GM23338 (cell line): Measurements from ENCODE around the gene CNTNAP2. TPM values are rescaled to one million over a fixed set of nuclear protein-coding genes. Genes with fewer than 3 reads are reported as not detected.
"Not testable (repeated sequence)": the region's sequence is repeated elsewhere in the genome, so short reads cannot be mapped to it uniquely, and the experiment has no call there.

Experiments
- ATAC-seq: fragments of 200-7000 bp; cut with Tn5 transposase; 3 replicates; pipeline ENCODE4 v1.9.1; 2020
- DNase-seq: peaks from one replicate; pipeline ENCODE4 v3.0.0-alpha.2; 2015; ENCODE audit warnings: low spot score
- H2AFZ ChIP-seq: fragments of 200-600 bp; sonication (generic); 2 replicates; pipeline ENCODE4 v1.8.0; 2016; ENCODE audit warnings: antibody characterized with exemption, mild to moderate bottlenecking, moderate library complexity
- H3F3A ChIP-seq: fragments of 200-600 bp; sonication (generic); replicated peaks from 2 replicates; pipeline ENCODE4 v1.8.0; 2017; ENCODE audit warnings: antibody characterized with exemption, mixed run types, low read depth
- H3K27ac ChIP-seq: fragments of 200-600 bp; sonication (generic); 2 replicates; pipeline ENCODE4 v1.6.1; 2016; ENCODE audit warnings: low read depth
- H3K27me3 ChIP-seq: fragments of 200-600 bp; sonication (generic); 2 replicates; pipeline ENCODE4 v1.8.0; 2016; ENCODE audit warnings: mild to moderate bottlenecking, mixed run types, moderate library complexity; ENCODE audit not compliant: insufficient read depth
- H3K36me3 ChIP-seq: fragments of 200-600 bp; sonication (generic); 2 replicates; pipeline ENCODE4 v1.8.0; 2016; ENCODE audit warnings: mild to moderate bottlenecking; ENCODE audit not compliant: insufficient read depth
- H3K4me1 ChIP-seq: fragments of 200-600 bp; sonication (generic); 2 replicates; pipeline ENCODE4 v1.8.0; 2016; ENCODE audit warnings: mild to moderate bottlenecking, moderate library complexity; ENCODE audit not compliant: insufficient read depth
- H3K4me2 ChIP-seq: fragments of 200-600 bp; sonication (generic); 2 replicates; pipeline ENCODE4 v1.7.1; 2017; ENCODE audit warnings: mixed run types
- H3K4me3 ChIP-seq: fragments of 200-600 bp; sonication (generic); 2 replicates; pipeline ENCODE4 v1.6.1; 2016; ENCODE audit warnings: mixed run types
- H3K79me2 ChIP-seq: fragments of 200-600 bp; sonication (generic); replicated peaks from 2 replicates; pipeline ENCODE4 v1.8.0; 2017; ENCODE audit warnings: mild to moderate bottlenecking; ENCODE audit not compliant: insufficient read depth
- H3K9me2 ChIP-seq: fragments of 200-600 bp; sonication (generic); 2 replicates; pipeline ENCODE4 v1.8.0; 2017; ENCODE audit not compliant: insufficient read depth
- H4K20me1 ChIP-seq: fragments of 200-600 bp; sonication (generic); replicated peaks from 2 replicates; pipeline ENCODE4 v1.8.0; 2017; ENCODE audit warnings: mild to moderate bottlenecking; ENCODE audit not compliant: insufficient read depth
- H3K27ac Mint-ChIP-seq: 2 replicates; pipeline ENCODE4 v1.8.0; 2020; ENCODE audit warnings: inconsistent platforms, mild to moderate bottlenecking, moderate library complexity, mixed read lengths
- H3K27me3 Mint-ChIP-seq: 3 replicates; pipeline ENCODE4 v1.8.0; 2022; ENCODE audit warnings: low read depth, mild to moderate bottlenecking, moderate library complexity, mixed read lengths, inconsistent platforms; ENCODE audit not compliant: insufficient read depth, poor library complexity
- H3K36me3 Mint-ChIP-seq: 3 replicates; pipeline ENCODE4 v1.8.0; 2021; ENCODE audit warnings: low read depth, mild to moderate bottlenecking, inconsistent platforms, moderate library complexity, mixed read lengths
- H3K4me1 Mint-ChIP-seq: 3 replicates; pipeline ENCODE4 v1.8.0; 2020; ENCODE audit warnings: mild to moderate bottlenecking, inconsistent platforms, mixed read lengths
- H3K4me3 Mint-ChIP-seq: 3 replicates; pipeline ENCODE4 v1.8.0; 2021; ENCODE audit warnings: moderate library complexity, mild to moderate bottlenecking, inconsistent platforms, mixed read lengths
- H3K9me3 Mint-ChIP-seq: 3 replicates; pipeline ENCODE4 v1.8.0; 2020; ENCODE audit warnings: moderate library complexity, mild to moderate bottlenecking, inconsistent platforms, mixed read lengths
- EZH2phosphoT487 ChIP-seq: fragments of 200-600 bp; sonication (generic); IDR thresholded peaks from one replicate; pipeline ENCODE4 v1.8.1; 2018; ENCODE audit warnings: antibody characterized with exemption; ENCODE audit not compliant: unreplicated experiment
- NANOG ChIP-seq: IDR thresholded peaks from 2 replicates; pipeline ENCODE4 v1.6.1; 2016; ENCODE audit warnings: antibody characterized with exemption, borderline replicate concordance
- POLR2AphosphoS5 ChIP-seq: IDR thresholded peaks from 2 replicates; pipeline ENCODE4 v1.6.1; 2016; ENCODE audit warnings: antibody characterized with exemption, low read depth
- STAT1 ChIP-seq: IDR thresholded peaks from one replicate; pipeline ENCODE4 v1.6.1; 2016; ENCODE audit warnings: antibody characterized with exemption; ENCODE audit not compliant: unreplicated experiment
- polyA plus RNA-seq: library from polyadenylated mRNA; unstranded; fragments of >200 nt; fragmentation: Nextera tagmentation; extraction: Ambion mirVana; gene quantifications from 2 replicates; pipeline ENCODE4 v1.2.1, GENCODE V29; 2016
- total RNA-seq: library from RNA; depleted of rRNA; stranded (reverse); fragments of >200 nt; shearing (Covaris generic); gene quantifications from 2 replicates; pipeline ENCODE4 v1.2.3, GENCODE V29; 2014
- TF ChIP-seq, protein P1 (sequence below): IDR thresholded peaks from one replicate; pipeline ENCODE4 v1.6.1; 2018; ENCODE audit warnings: antibody characterized with exemption; ENCODE audit not compliant: unreplicated experiment
- TF ChIP-seq, protein P2 (sequence below): IDR thresholded peaks from 2 replicates; pipeline ENCODE4 v1.6.1; 2016; ENCODE audit warnings: antibody characterized with exemption

CNTNAP2 gene
- total and polyA plus RNA-seq, 2 experiments from 2014 or later, result 38.2 to 61.3 TPM

- TF ChIP-seq, protein P1, sequence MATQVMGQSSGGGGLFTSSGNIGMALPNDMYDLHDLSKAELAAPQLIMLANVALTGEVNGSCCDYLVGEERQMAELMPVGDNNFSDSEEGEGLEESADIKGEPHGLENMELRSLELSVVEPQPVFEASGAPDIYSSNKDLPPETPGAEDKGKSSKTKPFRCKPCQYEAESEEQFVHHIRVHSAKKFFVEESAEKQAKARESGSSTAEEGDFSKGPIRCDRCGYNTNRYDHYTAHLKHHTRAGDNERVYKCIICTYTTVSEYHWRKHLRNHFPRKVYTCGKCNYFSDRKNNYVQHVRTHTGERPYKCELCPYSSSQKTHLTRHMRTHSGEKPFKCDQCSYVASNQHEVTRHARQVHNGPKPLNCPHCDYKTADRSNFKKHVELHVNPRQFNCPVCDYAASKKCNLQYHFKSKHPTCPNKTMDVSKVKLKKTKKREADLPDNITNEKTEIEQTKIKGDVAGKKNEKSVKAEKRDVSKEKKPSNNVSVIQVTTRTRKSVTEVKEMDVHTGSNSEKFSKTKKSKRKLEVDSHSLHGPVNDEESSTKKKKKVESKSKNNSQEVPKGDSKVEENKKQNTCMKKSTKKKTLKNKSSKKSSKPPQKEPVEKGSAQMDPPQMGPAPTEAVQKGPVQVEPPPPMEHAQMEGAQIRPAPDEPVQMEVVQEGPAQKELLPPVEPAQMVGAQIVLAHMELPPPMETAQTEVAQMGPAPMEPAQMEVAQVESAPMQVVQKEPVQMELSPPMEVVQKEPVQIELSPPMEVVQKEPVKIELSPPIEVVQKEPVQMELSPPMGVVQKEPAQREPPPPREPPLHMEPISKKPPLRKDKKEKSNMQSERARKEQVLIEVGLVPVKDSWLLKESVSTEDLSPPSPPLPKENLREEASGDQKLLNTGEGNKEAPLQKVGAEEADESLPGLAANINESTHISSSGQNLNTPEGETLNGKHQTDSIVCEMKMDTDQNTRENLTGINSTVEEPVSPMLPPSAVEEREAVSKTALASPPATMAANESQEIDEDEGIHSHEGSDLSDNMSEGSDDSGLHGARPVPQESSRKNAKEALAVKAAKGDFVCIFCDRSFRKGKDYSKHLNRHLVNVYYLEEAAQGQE, result no peak
- TF ChIP-seq STAT1, result no peak
These were observed 1614.7 kb downstream of the CNTNAP2 start (continued) for GRCh38 chr7:147731311-147731710.

DNA sequence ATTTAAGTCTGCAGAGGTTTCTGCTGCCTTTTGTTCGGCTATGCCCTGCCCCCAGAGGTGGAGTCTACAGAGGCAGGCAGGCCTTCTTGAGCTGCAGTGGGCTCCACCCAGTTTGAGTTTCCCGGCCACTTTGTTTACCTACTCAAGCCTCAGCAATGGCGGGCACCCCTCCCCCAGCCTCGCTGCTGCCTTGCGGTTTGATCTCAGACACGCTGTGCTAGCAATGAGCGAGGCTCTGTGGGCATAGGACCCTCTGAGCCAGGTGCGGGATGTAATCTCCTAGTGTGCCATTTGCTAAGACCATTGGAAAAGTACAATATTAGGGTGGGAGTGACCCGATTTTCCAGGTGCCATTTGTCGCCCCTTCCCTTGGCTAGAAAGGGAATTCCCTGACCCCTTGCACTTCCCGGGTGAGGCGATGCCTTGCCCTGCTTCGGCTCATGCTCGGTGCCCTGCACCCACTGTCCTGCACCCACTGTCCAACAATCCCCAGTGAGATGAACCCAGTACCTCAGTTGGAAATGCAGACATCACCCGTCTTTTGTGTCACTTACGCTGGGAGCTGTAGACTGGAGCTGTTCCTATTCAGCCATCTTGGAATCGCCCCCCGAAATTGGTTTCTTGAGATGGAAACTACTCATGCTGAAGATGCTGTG, 1621.1 kb downstream of the CNTNAP2 start:
- not testable (repeated sequence) for DNase-seq, ATAC-seq, H3K4me2 ChIP-seq, H3K27me3 Mint-ChIP-seq, H3K27me3 ChIP-seq, H3K36me3 Mint-ChIP-seq, H3K4me3 Mint-ChIP-seq, H3F3A ChIP-seq, H2AFZ ChIP-seq, H3K27ac ChIP-seq, H3K9me2 ChIP-seq, H3K4me3 ChIP-seq, H3K79me2 ChIP-seq, H3K36me3 ChIP-seq, H4K20me1 ChIP-seq, H3K27ac Mint-ChIP-seq, H3K4me1 Mint-ChIP-seq, H3K4me1 ChIP-seq
- peaks cover 55% of the 10 kb centered on the region for H3K9me3 Mint-ChIP-seq

- ATAC-seq, result no peak
- Histone ChIP-seq H3K4me3 (no peak overlapping the region), H3K79me2 (no peaks in the 10 kb centered on the region), H3K27me3 (no peaks in the 10 kb centered on the region), H3K36me3 (no peaks in the 10 kb centered on the region), H3K4me2 (no peak overlapping the region), H3K9me2 (no peaks in the 10 kb centered on the region), H3K4me1 (no peaks in the 10 kb centered on the region), H2AFZ (no peak overlapping the region), H3F3A (no peaks in the 10 kb centered on the region), H3K27ac (no peak overlapping the region), H4K20me1 (no peaks in the 10 kb centered on the region)
- DNase-seq, result no peak
- TF ChIP-seq POLR2AphosphoS5 (no peak), EZH2phosphoT487 (no peak)
- no peaks in the 10 kb centered on the region for H3K27me3 Mint-ChIP-seq
- no peaks in the 10 kb centered on the region for H3K4me1 Mint-ChIP-seq
- no peak overlapping the region for H3K4me3 Mint-ChIP-seq
- peaks cover 43% of the 10 kb centered on the region for H3K9me3 Mint-ChIP-seq
- H3K27ac Mint-ChIP-seq, result no peak overlapping the region
- peaks cover 4% of the 10 kb centered on the region; the same call in 1 of the 3 replicates for H3K36me3 Mint-ChIP-seq
These were observed 1625.7 kb downstream of the CNTNAP2 start for GRCh38 chr7:147742301-147742700.

DNA sequence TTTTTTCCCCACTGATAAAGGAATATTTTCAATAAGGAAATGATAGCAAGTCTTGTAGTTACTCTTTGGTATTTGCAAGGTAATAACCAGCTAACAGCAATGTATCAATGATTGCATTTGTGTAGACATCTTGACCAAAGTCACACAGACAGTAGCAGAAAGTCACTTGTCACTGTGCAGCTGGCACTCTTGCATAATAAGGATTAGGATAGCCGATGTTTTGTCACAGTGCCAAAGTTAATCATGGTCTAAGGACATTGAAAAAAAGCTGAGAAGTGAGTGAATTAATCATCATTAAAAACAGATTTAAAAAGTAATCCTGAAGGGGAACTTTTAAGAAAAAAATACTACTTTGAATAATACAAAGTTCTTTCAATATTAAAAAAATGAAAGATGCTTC, 1639.7 kb downstream of the CNTNAP2 start:
- Histone ChIP-seq H3F3A (no peaks in the 10 kb centered on the region), H2AFZ (no peak overlapping the region), H3K4me1 (no peaks in the 10 kb centered on the region), H3K27ac (no peak overlapping the region), H3K79me2 (no peaks in the 10 kb centered on the region), H3K4me2 (no peak overlapping the region), H3K9me2 (no peaks in the 10 kb centered on the region), H3K27me3 (no peaks in the 10 kb centered on the region), H3K4me3 (no peak overlapping the region), H3K36me3 (no peaks in the 10 kb centered on the region), H4K20me1 (no peaks in the 10 kb centered on the region)
- no peak for DNase-seq
- no peaks in the 10 kb centered on the region for H3K36me3 Mint-ChIP-seq
- no peaks in the 10 kb centered on the region for H3K4me1 Mint-ChIP-seq
- no peaks in the 10 kb centered on the region; the same call in 2 of the 3 replicates for H3K9me3 Mint-ChIP-seq
- H3K4me3 Mint-ChIP-seq, result no peak overlapping the region
- TF ChIP-seq, protein P2, sequence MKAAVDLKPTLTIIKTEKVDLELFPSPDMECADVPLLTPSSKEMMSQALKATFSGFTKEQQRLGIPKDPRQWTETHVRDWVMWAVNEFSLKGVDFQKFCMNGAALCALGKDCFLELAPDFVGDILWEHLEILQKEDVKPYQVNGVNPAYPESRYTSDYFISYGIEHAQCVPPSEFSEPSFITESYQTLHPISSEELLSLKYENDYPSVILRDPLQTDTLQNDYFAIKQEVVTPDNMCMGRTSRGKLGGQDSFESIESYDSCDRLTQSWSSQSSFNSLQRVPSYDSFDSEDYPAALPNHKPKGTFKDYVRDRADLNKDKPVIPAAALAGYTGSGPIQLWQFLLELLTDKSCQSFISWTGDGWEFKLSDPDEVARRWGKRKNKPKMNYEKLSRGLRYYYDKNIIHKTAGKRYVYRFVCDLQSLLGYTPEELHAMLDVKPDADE, result no peak
- TF ChIP-seq EZH2phosphoT487 (no peak), NANOG (no peak)
- TF ChIP-seq, protein P1, result no peak
- ATAC-seq, result no peak
- no peaks in the 10 kb centered on the region for H3K27me3 Mint-ChIP-seq
- H3K27ac Mint-ChIP-seq, result no peak overlapping the region
